ENCODE measurements around the gene ZC3H13. TPM values are rescaled to one million over a fixed set of nuclear protein-coding genes. Genes with fewer than 3 reads are reported as not detected.

ZC3H13 gene
- total RNA-seq, 2 donors from 2014 or later: 21.8 to 39.5 TPM

- no peaks in the 10 kb centered on the region for H3K4me1 ChIP-seq (ENCODE audit: control insufficient read depth in 1 of 2, low read depth in 2 of 2)
- TF ChIP-seq, protein P1, sequence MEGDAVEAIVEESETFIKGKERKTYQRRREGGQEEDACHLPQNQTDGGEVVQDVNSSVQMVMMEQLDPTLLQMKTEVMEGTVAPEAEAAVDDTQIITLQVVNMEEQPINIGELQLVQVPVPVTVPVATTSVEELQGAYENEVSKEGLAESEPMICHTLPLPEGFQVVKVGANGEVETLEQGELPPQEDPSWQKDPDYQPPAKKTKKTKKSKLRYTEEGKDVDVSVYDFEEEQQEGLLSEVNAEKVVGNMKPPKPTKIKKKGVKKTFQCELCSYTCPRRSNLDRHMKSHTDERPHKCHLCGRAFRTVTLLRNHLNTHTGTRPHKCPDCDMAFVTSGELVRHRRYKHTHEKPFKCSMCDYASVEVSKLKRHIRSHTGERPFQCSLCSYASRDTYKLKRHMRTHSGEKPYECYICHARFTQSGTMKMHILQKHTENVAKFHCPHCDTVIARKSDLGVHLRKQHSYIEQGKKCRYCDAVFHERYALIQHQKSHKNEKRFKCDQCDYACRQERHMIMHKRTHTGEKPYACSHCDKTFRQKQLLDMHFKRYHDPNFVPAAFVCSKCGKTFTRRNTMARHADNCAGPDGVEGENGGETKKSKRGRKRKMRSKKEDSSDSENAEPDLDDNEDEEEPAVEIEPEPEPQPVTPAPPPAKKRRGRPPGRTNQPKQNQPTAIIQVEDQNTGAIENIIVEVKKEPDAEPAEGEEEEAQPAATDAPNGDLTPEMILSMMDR (IDR thresholded peaks at IDR 0.05): no peak
- H3K27ac ChIP-seq: no peak overlapping the region
- no peak for ATAC-seq (ENCODE audit: insufficient number of reproducible peaks, low FRiP score, low read depth)
- no peaks in the 10 kb centered on the region for H3K27me3 ChIP-seq (replicated peaks; ENCODE audit: insufficient read depth)
- H3K4me3 ChIP-seq: no peak overlapping the region
- DNase-seq (ENCODE audit: low spot score): no peak
- peaks cover 19% of the 10 kb centered on the region for H3K36me3 ChIP-seq
- H3K9me3 ChIP-seq: no peaks in the 10 kb centered on the region
These were observed 78.0 kb downstream of the ZC3H13 start for GRCh38 chr13:45974500-45974899.

- no peaks in the 10 kb centered on the region for H3K4me1 ChIP-seq (ENCODE audit: control insufficient read depth in 1 of 2, low read depth in 2 of 2)
- no peak overlapping the region for H3K4me3 ChIP-seq
- TF ChIP-seq, protein P1 (IDR thresholded peaks at IDR 0.05): no peak
- H3K36me3 ChIP-seq: peaks cover 28% of the 10 kb centered on the region
- H3K27ac ChIP-seq: no peak overlapping the region
- DNase-seq (ENCODE audit: low spot score): no peak
- no peaks in the 10 kb centered on the region for H3K27me3 ChIP-seq (replicated peaks; ENCODE audit: insufficient read depth)
- H3K9me3 ChIP-seq: no peaks in the 10 kb centered on the region
- ATAC-seq (ENCODE audit: insufficient number of reproducible peaks, low FRiP score, low read depth): no peak
These were observed 85.0 kb downstream of the ZC3H13 start for GRCh38 chr13:45967589-45967988.

- Histone ChIP-seq H3K9me3 (no peaks in the 10 kb centered on the region), H3K27ac (no peak overlapping the region), H3K4me1 (ENCODE audit: control insufficient read depth in 1 of 2, low read depth in 2 of 2) (no peaks in the 10 kb centered on the region), H3K4me3 (no peak overlapping the region), H3K36me3 (peaks cover 28% of the 10 kb centered on the region), H3K27me3 (replicated peaks; ENCODE audit: insufficient read depth) (no peaks in the 10 kb centered on the region)
- TF ChIP-seq, protein P1 (IDR thresholded peaks at IDR 0.05): no peak
- ATAC-seq (ENCODE audit: insufficient number of reproducible peaks, low FRiP score, low read depth) (no peak), DNase-seq (ENCODE audit: low spot score) (no peak)
These were observed 85.8 kb downstream of the ZC3H13 start for GRCh38 chr13:45966715-45967114.

GRCh38 chr13:45961468-45961867, 91.1 kb downstream of the ZC3H13 start:
- Histone ChIP-seq H3K4me3 (no peak overlapping the region), H3K27me3 (replicated peaks; ENCODE audit: insufficient read depth) (no peaks in the 10 kb centered on the region), H3K4me1 (ENCODE audit: control insufficient read depth in 1 of 2, low read depth in 2 of 2) (no peaks in the 10 kb centered on the region), H3K27ac (no peak overlapping the region), H3K36me3 (peaks cover 5% of the 10 kb centered on the region), H3K9me3 (no peaks in the 10 kb centered on the region)
- ATAC-seq (ENCODE audit: insufficient number of reproducible peaks, low FRiP score, low read depth) (no peak), DNase-seq (ENCODE audit: low spot score) (no peak)
- TF ChIP-seq, protein P1 (IDR thresholded peaks at IDR 0.05): no peak

- Histone ChIP-seq H3K9me3 (no peaks in the 10 kb centered on the region), H3K27me3 (replicated peaks; ENCODE audit: insufficient read depth) (no peaks in the 10 kb centered on the region), H3K4me1 (ENCODE audit: control insufficient read depth in 1 of 2, low read depth in 2 of 2) (no peaks in the 10 kb centered on the region), H3K27ac (no peak overlapping the region), H3K36me3 (peaks cover 6% of the 10 kb centered on the region), H3K4me3 (no peak overlapping the region)
- TF ChIP-seq, protein P1 (IDR thresholded peaks at IDR 0.05): no peak
- ATAC-seq (ENCODE audit: insufficient number of reproducible peaks, low FRiP score, low read depth) (no peak), DNase-seq (ENCODE audit: low spot score) (no peak)
These were observed 97.4 kb downstream of the ZC3H13 start for GRCh38 chr13:45954836-45955800.

All from thoracic aorta (tissue), 2 donors.